Skin of body (tissue), 2 donors: ENCODE results near the gene ZNF181. TPM values are rescaled to one million over a fixed set of nuclear protein-coding genes. Genes with fewer than 3 reads are reported as not detected.
A peak's percentile ranks its signal among the peaks of the same experiment; 100 is the strongest.
"Not testable (repeated sequence)": the region's sequence is repeated elsewhere in the genome, so short reads cannot be mapped to it uniquely, and the experiment has no call there.

ENCODE experiments used
- DNase-seq: peaks from one replicate; lab custom pipeline; 2025; lab: John Stamatoyannopoulos, UW
- total RNA-seq: library from RNA; depleted of rRNA; stranded (reverse); fragments of >200 nt; gene quantifications from one replicate; pipeline ENCODE4 v1.2.3, GENCODE V29; 2014

Gene ZNF181
- 13.6 TPM for total RNA-seq

GRCh38 chr19:34733746-34734536 lies at the start of gene ZNF181:
TSS of gene ZNF181 (plus strand) at chr19:34734243. CDS start at chr19:34735038, 795 bp downstream.
- peak; percentile 94 for DNase-seq

GRCh38 chr19:34685266-34685665 lies 48.8 kb upstream of the ZNF181 start:
- DNase-seq: not testable (repeated sequence)

GRCh38 chr19:34686455-34686854 lies 47.6 kb upstream of the ZNF181 start:
- DNase-seq: no peak

- DNase-seq: no peak
Observed at GRCh38 chr19:34687348-34687747, 46.7 kb upstream of the ZNF181 start.

DNA sequence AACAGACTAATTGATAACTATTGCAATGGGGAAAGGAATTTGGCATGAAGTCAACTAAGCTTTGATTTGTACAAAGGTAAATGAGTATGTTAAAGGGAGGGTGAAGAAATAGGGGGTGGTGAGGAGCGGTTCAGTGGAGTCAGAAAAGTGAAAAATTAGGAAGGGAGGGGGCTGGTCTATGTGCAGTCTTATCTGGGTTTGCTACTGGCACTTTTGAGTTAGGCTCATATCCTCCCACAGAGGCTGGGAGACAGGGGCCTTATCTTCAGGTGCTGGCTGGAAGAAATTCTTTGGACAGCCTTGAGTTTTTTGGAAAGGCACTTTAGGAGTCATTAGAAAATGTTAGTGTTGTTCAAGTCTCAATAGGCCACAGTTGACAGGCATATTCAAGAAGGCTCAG lies 45.5 kb upstream of the ZNF181 start:
- no peak for DNase-seq

DNA sequence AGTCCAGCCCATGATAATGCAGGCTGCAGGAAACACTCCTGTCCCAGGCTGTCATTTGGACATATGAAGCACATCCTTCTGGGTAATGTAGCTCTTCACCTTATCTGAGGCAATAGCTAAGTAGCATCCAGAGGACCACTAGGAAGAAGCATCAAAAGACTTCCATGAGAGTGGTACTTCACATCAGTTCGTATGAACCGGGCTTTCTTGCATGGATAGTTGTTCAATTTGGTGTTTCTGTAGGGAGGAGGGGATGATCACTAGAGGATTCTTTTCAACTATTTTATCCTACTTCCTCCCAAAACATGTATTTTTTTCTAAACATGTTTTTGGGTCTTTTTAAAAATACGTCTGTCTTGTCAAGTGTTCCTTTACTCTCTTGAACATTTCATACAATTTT lies 43.7 kb upstream of the ZNF181 start:
- no peak for DNase-seq

DNA sequence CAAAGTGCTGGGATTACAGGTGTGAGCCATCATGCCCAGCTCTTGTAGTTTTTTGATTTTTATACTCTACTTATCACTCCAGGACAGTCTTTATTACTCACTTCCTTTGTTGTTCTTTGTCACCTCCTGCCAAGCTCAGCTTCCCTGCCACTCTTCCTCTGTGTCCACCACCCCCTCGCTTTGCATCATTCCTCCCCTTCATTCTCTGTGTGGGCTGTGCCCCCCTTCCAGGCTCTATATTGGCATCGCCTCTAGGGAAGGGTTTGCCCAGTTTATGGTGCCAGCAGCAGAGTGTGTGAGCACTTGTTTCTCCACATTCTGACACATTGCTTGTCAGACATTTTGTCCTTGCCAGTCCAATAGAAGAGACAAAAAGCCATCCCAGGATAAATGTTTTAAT lies 41.5 kb upstream of the ZNF181 start:
- no peak for DNase-seq

GRCh38 chr19:34707661-34708060 lies 26.4 kb upstream of the ZNF181 start:
- no peak for DNase-seq

GRCh38 chr19:34711890-34712289 lies 22.2 kb upstream of the ZNF181 start:
- DNase-seq: no peak

DNA sequence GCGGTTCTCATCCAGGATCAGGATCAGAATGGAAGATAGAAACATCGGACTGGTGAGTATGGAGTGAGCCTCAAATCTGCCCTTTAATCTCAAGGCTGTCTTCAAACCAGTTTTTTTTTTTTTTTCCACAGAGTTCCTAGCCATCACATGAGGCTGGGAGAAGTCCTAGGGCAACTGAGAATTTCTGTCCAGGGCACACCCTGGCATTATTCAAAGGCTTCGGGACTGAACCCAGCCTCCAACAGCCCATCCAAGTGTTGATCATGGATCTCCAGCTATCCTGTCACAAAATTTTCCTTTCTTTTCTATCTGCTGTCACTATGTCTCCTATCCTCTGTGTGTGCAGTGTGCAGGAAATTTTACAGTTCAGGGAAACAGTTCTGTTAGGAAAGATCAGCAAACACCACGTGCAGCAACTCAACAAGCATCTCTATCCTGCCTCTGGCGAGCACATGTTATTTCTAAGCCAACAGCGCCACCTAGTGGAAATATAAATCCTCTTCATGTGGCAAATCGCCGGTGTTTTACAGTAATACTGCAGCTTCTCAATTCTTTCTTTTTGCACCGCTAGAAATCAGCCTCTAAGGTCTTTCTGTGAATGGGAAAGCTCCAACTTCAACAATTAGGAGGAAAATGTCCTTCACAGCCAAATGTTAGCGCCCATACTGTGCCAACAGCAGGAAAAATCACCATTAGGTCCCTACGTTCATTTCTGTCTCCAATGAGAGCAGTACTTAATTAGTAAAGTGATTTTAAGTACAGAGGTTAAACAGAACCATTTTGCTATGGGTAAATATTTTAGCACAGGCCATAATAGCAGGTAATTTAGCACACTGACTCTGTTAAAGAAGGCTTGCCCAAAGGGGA lies 21.4 kb upstream of the ZNF181 start:
- DNase-seq: peak; percentile 56

GRCh38 chr19:34713262-34713637 lies 20.8 kb upstream of the ZNF181 start:
- no peak for DNase-seq

- DNase-seq: no peak
Observed at GRCh38 chr19:34715357-34715756, 18.7 kb upstream of the ZNF181 start.

DNA sequence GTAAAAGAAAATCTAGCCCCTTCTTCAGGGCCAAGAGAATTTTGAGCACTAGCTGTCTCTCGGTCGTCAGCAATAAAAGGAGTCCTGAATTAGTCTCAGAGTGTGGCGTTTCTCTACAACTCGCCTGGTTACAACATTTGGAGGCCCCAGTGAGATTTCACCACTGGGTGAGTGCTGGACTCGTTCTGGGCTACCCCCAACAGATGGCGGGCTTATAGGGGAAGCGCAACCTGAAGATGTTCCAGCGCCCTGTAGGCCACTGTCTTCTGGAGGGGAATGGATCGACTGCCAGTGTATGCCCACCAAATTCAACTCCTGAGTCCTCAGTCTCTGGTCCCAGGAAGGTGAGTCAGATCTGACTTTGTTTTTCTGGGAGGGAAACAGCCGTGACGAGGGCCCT lies 11.7 kb upstream of the ZNF181 start:
- DNase-seq: no peak

DNA sequence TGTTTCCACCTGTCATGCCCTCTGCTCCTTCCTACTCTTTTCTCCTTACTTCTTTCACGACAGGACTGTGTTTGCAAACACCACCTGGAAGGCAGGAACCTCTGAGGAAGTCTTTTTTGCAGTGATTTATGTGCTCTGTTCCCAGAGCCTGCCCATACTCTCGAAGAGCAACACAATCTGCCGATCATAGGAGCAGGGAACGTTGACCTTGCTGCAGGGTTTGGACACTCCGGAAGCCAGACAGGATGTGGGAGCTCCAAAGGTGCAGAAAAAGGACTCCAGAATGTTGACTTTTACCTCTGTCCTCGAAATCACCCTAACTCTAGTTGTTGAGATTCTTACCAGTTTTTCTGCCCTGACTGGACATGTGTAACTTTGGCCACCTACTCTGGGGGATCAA lies 8.6 kb upstream of the ZNF181 start:
- no peak for DNase-seq

DNA sequence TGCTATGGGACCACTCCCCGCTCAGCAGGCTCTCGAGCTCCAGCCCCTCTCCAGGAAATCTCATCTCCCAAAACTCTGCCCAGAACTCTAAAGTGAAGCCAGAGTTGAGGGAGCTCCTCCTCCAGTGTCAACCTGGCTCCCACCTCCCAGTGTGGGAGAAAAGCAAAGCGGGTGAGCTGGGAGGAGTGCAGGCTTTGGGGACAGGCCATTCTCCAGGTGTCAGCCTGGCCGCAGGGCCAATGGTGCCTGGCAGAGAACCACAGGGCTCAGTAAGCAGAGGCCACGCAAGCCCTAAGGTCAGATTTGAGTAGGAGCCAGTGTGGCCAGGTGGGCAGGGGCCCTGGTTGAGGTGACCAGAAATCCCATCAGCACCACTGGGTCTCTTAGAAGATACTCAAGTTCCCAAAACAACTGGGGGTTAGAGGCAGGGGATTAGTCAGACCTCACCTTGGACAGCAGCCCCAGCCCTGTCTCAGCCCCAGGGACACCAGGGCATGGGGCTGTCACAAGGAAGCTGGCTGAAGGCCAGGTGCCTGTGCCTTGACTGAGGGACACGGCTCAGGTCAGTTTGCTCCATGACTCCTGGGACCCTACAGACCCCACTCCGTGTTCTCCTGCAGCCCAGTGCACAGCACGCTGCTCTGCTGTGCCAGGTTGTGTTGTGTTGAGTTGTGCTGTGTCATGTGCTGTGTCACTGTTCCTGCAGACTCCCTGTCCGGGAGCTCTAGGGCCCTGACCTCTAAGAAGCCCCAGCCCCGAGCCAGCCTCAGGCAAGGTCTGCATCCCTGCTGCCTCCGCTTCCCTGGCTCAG lies 2.8 kb upstream of the ZNF181 start:
- no peak for DNase-seq

- no peak for DNase-seq
Observed at GRCh38 chr19:34731964-34732363, 2.1 kb upstream of the ZNF181 start.

DNA sequence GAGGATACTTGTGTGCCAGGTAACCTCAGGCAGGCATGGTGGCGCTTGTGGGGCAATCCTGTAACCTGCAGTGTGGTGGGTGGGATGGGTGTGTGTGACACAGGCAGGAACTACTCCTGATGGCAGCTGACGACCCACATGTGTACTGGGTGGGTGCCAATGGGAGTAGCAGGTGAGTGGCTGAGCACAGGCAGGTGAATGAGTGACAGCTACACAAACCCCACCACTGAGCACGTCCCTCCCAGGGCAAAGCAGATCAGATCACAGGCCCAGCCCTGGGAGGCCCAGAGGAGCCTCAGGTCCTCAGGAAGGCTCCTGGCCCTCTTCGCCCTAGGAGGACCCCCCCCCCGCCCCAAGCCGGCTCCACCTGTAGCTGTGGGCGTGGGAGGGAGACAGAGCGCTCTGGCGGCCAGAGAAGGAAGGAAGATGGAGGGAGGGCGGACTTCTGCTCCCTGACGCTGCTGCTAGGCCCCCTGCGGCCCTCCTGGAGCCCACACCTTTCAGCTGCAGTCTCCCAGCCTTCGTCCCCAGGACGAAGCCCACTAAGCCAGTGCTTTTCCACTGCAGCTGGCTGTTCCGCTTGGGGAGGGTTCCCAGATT lies 1.3 kb upstream of the ZNF181 start:
- DNase-seq: no peak

- DNase-seq: peak; percentile 91
Observed at GRCh38 chr19:34733266-34733745, 737 bp upstream of the ZNF181 start.

DNA sequence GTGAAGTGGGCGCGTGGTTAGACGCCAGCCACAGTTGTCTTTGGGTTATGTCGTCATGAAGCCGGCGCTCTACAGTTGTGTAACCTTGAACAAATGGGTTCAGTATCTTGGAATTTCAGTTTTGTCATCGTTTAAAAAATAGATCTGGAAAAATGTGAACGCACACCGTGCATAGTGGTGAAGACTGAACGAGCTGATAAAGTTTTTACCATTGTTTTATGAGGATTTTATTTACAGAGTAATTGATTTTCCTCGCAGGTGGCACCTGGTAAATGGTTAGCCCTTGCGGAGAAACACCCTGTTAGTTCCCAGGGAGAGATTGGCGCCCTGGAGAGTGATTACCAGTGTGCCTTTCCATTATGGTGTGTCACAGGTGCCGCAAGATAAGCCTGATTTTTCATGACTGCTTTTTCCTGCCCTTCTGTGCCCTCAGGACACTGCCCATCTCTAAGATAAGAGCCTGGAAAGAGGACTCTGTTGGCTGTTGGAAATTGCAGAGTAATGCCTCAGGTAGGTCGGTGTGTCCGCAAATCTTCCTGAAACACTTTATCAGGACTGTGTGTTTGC lies 577 bp downstream of the ZNF181 start:
- DNase-seq: no peak

- DNase-seq: no peak
Observed at GRCh38 chr19:34744896-34745690, 11.1 kb downstream of the ZNF181 start.
